HG03439 (cell line): ENCODE measurements around the gene INPP5D.
A peak's percentile ranks its signal among the peaks of the same experiment; 100 is the strongest.
"Not testable (repeated sequence)": the region's sequence is repeated elsewhere in the genome, so short reads cannot be mapped to it uniquely, and the experiment has no call there.

Experiments used
- ATAC-seq: cut with Tn5 transposase; IDR thresholded peaks from one replicate; pipeline ENCODE4 v1.9.1; 2021; ENCODE audit warnings: mild to moderate bottlenecking, moderate library complexity; ENCODE audit not compliant: unreplicated experiment

INPP5D gene

GRCh38 chr2:233112776-233113452 lies 52.8 kb downstream of the INPP5D start:
- ATAC-seq: no peak

DNA sequence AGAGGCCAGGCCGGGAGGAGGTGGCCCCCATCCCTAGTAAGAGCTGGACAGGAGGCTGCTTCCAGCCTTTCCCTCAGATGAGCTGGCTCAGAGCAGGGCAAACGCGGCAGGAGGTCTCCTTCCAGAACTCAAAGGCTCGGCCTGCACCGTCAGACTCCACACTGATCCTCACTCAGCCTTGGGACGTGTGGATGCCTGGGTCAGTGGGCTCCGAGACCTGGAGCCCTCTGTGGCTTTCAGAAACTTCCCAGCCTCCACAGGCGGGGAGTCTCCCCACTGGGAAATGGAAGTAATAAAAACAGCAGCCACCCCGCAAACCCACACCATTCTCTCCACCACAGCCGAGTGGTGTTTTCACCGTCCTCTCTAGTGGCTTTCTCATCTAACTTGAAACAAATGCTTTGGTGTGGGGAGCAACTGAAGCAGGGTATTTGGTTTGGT lies 54.3 kb downstream of the INPP5D start:
- ATAC-seq: no peak

- no peak for ATAC-seq
Measured at GRCh38 chr2:233115121-233115520, 55.0 kb downstream of the INPP5D start.

DNA sequence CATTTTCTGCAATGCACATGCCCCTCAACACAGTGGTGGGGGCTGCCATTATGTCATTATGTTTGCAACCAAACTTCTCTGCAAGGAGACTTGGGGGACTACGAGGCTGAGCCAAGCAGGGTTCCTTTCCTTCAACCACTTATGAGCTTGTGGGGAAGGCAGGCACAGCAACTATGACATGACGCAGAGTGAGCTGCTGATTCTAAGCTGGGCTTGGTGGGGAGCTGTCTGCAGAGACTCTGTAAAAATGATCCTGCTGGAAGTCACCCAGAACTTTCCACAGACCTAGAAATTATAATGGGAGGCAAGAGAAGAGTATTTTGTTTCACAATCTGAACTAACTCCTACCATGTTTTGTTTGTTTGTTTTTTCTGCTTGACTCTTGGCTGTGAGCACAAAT lies 55.6 kb downstream of the INPP5D start:
- no peak for ATAC-seq

- no peak for ATAC-seq
Measured at GRCh38 chr2:233116946-233117345, 56.8 kb downstream of the INPP5D start.

GRCh38 chr2:233117351-233117750 lies 57.2 kb downstream of the INPP5D start:
- no peak for ATAC-seq

GRCh38 chr2:233117811-233118647 lies 57.9 kb downstream of the INPP5D start:
- no peak for ATAC-seq

DNA sequence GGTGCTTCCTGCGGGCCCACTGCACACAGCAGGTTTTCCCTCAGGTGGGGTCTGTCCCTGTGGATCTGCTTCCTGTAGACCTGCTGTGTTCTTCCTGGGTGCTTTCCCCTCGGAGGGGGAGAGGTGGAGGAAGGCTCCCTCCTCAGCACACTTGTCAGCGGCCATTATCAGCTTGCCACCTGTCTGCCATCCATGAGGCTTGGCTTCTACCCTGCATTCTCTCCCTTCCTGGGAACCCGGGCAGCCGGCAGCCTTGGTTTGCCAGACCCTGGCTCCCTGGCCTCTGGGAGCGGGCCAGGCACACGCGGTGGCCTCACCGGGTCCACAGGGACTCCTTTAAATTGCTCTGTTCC lies 58.5 kb downstream of the INPP5D start:
- no peak for ATAC-seq

DNA sequence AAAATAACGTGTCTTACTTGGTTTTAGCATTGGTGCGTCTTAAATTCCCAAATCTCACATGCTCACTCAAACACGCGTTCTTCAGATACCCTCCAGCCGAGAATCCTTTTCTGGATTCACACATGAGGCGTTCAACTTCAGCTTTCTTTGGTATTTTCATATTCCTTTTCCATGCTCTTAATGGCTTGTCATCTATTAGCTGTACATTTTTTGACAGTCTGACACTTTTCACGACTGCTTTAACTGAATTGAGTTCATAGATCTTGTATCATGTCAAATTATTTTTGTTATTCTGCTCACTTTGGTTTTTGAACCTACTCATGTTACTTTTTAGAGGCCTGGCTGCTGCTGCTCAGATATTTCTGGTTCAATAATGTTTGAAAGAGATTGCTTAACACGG lies 59.0 kb downstream of the INPP5D start:
- no peak for ATAC-seq

DNA sequence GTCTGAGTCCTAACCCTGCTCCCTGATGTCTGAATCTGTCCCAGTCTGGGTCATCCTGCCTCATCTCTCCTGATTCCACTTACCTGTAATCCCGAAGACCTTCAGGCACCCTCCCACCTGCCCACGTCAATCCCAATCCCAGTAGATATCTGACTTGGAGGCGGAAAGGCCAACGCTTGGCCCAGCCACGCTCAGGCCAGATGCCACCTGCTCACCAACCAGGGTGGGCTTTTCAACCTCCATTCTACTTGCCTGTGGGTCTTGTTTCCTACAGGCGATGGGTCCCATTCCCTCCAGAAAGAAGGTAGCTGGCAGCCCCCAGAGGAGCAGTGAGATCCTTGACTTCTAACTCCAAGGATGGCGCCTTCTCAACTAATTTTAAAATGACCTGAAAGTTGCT lies 59.7 kb downstream of the INPP5D start:
- no peak for ATAC-seq

DNA sequence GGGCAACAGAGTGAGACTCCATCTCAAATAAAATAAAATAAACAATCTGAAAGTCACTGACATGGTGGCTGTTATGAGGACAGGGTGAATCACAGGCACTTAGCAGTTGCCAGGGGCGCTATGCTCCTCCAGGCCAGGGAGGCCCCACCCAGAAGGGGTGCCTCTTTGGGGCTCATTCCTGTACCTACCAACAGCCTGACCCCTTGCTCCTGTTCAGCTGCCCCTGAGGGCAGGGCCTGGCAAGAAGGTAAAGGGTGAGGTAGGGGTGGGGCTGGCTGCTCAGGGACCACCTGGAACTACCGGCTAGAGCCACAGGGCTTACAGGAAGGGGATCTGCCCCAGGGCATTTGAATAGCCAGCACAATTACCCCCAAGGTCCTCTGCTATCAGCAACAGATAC lies 60.3 kb downstream of the INPP5D start:
- ATAC-seq: no peak

DNA sequence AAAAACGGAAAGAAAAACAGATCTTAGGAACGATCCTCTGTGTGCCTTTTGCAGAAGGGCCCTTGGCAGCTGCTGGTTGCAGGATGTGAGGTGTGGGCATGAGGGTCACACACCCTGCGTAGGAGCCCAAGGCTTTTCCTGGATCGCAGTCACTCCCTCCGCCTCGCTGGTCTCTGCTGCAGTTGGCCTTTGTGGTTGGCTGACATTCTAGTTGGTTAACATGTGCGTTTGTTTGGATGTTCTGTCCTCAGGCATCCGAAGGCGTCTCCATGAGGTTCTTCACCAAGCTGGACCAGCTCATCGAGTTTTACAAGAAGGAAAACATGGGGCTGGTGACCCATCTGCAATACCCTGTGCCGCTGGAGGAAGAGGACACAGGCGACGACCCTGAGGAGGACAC lies 61.7 kb downstream of the INPP5D start:
- ATAC-seq: no peak

- no peak for ATAC-seq
Measured at GRCh38 chr2:233122541-233122940, 62.4 kb downstream of the INPP5D start.

- ATAC-seq: not testable (repeated sequence)
Measured at GRCh38 chr2:233123576-233123975, 63.4 kb downstream of the INPP5D start.

DNA sequence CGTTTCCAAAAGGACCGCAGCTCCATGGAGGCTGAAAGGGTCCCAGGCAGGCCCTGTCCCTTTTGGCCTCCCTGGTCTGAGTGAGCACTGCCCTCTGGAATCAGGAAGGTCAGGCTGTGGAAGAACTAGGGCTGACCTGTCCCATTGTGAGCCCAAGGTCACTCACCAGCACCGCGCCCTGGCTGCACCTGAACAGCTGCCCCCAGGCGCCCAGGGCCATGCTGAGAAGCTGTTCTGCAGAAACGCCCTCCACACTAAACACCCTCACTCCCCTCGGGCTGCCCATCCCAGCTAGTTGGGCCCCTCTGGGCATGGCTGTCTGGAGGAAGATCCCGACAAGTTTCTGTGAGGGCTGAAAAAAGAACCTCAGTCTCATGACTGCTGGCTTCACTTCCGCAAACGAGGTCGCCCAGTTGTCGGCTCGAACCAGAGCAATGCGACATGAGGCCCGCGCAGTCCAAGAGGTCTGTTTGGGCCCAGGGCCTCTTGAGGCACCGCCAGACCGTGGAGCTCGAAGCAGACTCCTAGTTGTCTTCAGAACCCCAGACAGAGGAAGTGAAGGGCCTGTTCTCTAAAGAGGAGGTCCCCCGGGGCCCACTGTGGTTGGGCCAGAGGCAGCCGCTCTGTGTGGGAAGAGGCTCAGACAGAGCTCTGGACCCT lies 64.4 kb downstream of the INPP5D start:
- ATAC-seq: peak; percentile 62

DNA sequence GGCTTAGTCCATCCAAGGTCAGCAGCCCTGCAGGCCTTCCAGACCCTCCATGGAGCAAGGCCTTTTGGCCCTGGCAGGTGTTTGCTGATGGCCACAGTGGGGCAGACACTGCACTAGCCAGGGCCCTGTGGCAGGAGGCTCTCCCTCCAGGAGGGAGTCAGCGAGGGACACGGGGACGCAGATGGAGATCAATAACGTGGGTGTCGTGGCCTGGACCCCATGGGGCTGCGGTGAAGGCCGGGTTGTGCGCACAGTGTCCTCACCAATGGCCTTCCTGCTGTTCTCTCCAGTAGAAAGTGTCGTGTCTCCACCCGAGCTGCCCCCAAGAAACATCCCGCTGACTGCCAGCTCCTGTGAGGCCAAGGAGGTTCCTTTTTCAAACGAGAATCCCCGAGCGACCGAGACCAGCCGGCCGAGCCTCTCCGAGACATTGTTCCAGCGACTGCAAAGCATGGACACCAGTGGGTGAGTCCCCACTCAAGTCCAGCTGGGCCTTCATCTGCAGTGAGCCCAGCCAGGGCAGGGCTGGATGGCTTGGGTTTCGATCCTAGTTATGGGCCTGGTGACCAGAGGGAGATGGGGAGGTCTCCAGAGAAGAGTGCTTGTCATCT lies 65.4 kb downstream of the INPP5D start:
- ATAC-seq: no peak

GRCh38 chr2:233129351-233129978 lies 69.3 kb downstream of the INPP5D start:
- no peak for ATAC-seq

DNA sequence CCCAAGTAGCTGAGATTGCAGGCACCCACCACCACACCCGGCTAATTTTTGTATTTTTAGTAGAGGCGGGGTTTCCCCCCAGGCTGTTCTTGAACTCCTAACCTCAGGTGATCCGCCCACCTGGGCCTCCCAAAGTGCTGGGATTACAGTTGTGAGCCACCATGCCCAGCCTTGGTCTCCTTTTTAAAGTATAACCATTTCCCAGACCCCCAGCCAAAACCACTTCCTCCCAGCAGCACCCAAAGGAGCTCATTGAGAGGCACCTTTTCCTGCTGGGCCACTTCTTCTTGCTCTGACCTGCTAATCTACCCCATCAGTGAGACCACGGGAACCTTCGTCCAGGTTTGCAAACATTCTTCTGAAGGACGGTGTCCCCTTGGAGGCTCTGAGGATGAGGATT lies 69.9 kb downstream of the INPP5D start:
- no peak for ATAC-seq

DNA sequence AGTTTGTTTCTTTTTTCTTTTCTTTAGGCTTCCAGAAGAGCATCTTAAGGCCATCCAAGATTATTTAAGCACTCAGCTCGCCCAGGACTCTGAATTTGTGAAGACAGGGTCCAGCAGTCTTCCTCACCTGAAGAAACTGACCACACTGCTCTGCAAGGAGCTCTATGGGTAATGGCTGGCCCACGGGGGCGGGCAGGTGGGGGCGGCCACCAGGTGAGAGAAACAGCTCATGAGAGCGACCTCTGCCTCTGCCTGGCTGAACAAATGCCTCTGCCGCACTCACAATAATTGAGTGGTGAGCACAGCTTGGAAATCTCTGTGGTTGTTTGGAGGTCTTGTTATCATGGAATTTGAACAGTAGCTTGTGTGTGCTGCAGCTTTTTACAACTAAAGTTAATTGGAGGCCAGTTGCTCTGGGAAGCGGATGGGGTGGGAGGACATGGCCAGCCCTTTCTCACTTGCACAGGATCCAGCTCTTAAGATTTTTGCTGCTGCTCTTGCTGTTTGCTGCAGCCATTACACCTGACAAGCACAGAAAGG lies 70.4 kb downstream of the INPP5D start:
- ATAC-seq: no peak

GRCh38 chr2:233131936-233132720 lies 72.0 kb downstream of the INPP5D start:
- no peak for ATAC-seq
